ENCODE data around the gene SH3GL1.

SH3GL1 gene

DNA sequence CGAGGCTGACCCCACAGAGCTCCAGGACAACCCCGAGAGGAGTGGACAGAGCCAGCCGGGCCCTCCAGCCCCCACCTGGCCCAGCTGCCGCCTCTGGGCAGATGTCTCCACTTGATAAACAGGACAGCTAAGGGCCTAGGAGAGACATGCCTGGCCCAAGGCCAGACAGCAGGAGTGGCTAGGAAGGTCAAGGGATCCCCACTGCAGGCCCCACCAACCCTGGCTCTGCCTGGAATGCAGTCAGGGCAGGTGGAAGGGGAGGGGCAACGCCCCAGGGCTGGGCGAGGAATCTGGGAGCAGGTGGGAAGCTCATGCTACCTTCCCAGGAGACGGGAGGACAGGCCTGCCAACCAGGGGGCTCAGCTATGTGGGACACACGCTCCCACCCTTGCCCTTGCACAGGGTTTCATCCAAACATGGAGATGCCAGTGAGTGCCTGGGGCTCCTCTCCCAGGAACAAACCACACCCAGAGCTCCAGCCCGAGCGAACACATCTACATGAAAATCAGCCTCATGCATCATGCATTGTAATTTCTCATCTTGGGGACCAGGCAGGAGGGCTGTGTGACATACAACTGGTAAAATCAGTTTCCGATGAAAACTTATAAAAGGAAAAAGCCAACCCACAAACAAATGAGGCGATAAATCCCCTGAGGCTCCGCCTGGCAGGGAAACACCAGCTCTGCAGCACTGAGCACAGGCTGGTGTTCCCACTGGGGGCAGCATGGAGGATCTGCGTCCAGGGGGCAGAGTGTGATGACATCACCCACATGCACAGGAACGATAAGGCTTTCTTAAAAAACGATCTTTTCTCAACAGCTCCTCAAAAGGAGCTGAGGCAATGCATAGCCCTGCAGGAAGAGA is 25.0 kb downstream of the SH3GL1 start:
- DNase-seq (ENCODE audit: low spot score) = no peak

- DNase-seq (ENCODE audit: low spot score) = no peak
Observed at GRCh38 chr19:4374498-4375163, 25.7 kb downstream of the SH3GL1 start.

DNA sequence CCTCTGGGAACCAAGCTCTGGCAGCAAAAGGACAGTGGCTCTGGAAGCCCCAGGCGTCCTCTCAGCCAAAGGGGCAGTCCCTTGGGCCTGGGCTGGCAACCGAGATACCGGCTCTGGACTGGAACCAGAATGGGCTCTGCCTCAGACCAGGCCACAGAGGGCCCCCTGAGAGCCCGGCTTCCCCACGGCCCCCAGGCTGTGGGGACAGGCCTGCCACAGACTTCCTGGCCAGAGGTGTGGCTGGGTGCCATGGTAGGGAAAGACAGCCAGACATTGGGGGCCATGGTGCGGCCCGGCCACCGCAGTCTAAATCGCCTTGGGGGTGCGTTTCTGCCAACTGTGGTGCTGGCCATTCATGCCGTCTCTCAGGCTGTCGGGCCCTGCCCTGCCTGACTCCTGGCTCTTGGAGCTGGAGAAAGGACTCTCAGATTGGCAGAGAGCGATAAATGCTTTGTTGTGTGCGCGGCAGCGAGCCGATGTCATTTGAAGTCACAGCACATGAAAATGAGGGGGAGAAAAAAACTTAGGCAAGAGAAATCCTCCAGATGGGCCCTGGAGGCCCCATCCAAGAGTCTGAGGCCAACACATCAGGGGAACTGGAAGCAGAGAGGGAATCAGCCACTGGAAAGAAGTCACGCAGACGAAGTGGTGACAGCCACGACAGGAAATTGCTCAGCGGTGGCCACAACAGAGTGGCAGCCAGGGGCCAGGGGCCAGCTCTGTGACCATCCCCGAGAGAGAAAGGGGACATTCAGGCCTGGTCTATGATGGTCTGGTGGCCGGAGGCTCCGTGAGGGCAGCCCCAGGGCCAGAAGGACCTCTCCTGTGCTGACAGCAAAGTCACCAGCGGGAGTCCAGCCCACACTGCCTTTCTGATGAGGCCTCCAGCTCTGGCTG is 26.5 kb downstream of the SH3GL1 start:
- DNase-seq (ENCODE audit: low spot score) = peak; percentile 78

- DNase-seq (ENCODE audit: low spot score) = no peak
Observed at GRCh38 chr19:4373013-4373367, 27.4 kb downstream of the SH3GL1 start.

GRCh38 chr19:4372165-4373012 is 28.0 kb downstream of the SH3GL1 start:
- DNase-seq (ENCODE audit: low spot score) = no peak

DNA sequence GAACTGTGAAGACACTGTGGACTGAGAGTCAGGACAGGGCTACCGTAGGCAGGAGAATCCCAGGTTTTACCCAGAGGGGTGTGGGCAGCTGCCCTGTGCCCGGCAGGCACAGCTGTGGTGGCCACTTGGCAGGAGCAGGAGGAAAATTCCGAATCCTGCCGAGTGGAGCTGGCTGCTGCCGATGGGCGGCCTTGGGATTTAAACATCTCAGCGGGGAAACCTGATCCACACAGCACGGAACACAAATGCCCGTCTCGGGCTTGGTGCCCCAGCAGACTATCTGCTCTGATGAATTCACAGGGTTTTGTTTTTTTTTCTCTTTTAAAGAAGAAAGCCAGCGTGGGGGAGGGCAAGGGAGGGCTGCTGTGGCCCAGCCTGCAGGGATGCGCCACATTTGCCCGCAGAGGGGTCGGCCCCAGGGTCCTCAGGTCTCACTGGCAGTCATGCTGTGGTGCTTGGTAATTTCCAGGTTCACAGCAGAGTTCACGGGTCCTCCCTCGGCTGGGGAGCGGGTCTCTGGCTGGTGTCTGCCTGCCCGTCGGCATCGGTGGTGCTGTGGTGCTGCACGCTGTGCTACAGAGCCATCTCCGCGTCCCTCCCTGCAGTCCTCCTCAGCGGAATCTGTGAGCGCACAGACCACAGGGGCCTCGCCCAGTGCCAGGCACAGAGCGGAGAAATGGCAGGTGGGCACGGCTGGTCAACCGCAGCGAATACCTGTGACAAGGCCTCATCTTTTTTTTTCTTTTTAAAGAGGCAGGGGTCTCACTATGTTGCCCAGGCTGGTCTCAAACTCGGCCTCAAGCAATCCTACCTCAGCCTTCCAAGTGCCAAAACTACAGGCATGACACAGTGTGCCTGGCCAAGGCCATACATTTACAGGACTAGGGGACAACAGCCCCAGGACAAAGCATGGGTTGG is 28.8 kb downstream of the SH3GL1 start:
- no peak for DNase-seq (ENCODE audit: low spot score)

- DNase-seq (ENCODE audit: low spot score) = no peak
Observed at GRCh38 chr19:4370418-4371041, 29.8 kb downstream of the SH3GL1 start.

- no peak for DNase-seq (ENCODE audit: low spot score)
Observed at GRCh38 chr19:4369888-4370260, 30.5 kb downstream of the SH3GL1 start.

GRCh38 chr19:4369109-4369887 is 31.0 kb downstream of the SH3GL1 start:
- DNase-seq (ENCODE audit: low spot score) = no peak

- DNase-seq (ENCODE audit: low spot score) = no peak
Observed at GRCh38 chr19:4368128-4368820, 32.1 kb downstream of the SH3GL1 start.

- no peak for DNase-seq (ENCODE audit: low spot score)
Observed at GRCh38 chr19:4367781-4368127, 32.6 kb downstream of the SH3GL1 start.

- no peak for DNase-seq (ENCODE audit: low spot score)
Observed at GRCh38 chr19:4367336-4367723, 33.0 kb downstream of the SH3GL1 start.

GRCh38 chr19:4366666-4367335 is 33.5 kb downstream of the SH3GL1 start:
- no peak for DNase-seq (ENCODE audit: low spot score)

DNA sequence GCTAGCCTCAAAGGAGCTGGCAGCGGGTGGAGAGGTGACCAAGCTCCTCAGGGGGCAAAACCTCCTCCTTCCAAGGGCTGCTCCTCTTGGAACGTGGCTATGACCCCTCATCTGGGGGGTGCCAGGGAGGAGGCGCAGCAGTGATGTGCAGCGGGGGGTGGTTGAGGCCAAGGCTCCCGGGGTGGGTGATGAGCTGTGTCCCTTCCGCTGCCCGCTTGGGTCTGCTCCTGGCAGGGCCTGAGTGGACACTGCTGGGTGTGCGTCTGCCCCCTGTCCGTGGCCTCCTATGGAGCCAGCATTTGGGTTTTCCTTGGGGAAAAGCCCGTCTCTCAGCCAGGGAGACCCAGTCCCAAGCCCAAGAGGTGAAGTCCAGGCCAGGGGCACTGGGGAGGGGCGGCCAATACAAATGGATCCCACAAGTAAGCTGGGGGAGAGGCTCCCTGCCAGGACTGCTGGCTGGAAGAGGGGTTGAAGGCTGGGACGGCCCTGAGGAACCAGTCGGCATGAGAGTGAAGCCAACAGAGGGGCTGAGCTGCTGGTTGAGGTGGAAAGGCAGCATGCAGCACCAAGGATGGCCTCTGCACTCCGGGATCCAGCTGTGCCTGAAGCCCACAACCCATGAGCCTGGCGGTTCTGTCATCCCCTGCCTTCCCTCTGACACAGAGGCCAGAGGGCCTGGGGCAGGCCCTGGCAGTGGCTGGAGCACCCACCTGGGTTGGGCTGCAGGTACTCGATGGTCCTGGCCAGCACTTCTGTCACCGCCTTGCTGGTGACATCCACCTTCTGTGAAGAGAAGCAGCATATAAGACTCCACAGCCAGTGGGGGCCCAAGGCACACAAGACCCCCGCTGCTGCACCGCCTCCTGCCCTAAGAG is 34.3 kb downstream of the SH3GL1 start:
- no peak for DNase-seq (ENCODE audit: low spot score)

- DNase-seq (ENCODE audit: low spot score) = no peak
Observed at GRCh38 chr19:4365341-4365740, 35.0 kb downstream of the SH3GL1 start.

GRCh38 chr19:4363571-4364304 is 36.6 kb downstream of the SH3GL1 start:
- no peak for DNase-seq (ENCODE audit: low spot score)
